ENCODE results near the gene COX11.

COX11 gene

GRCh38 chr17:54956791-54957190 lies 11.7 kb downstream of the COX11 start:
- Mint-ChIP-seq H3K4me1 (peaks cover 12% of the 10 kb centered on the region), H3K27me3 (ENCODE audit: low read depth, poor library complexity) (no peaks in the 10 kb centered on the region), H3K4me3 (no peak overlapping the region), H3K27ac (peak overlapping the region; percentile 33), H3K36me3 (ENCODE audit: low read depth) (peaks cover 73% of the 10 kb centered on the region), H3K9me3 (no peaks in the 10 kb centered on the region)
- no peak for DNase-seq
- TF ChIP-seq CTCF (IDR thresholded peaks at IDR 0.05): no peak

GRCh38 chr17:54951286-54951685 lies 17.2 kb downstream of the COX11 start:
- no peak overlapping the region for H3K27ac Mint-ChIP-seq

GRCh38 chr17:54950116-54950515 lies 18.3 kb downstream of the COX11 start:
- H3K9me3 Mint-ChIP-seq: no peaks in the 10 kb centered on the region
- no peak for DNase-seq
- no peaks in the 10 kb centered on the region for H3K4me1 Mint-ChIP-seq
- H3K36me3 Mint-ChIP-seq (ENCODE audit: low read depth): peaks cover 71% of the 10 kb centered on the region
- TF ChIP-seq CTCF (IDR thresholded peaks at IDR 0.05): no peak
- no peaks in the 10 kb centered on the region for H3K27me3 Mint-ChIP-seq (ENCODE audit: low read depth, poor library complexity)
- H3K4me3 Mint-ChIP-seq: no peak overlapping the region
- H3K27ac Mint-ChIP-seq: no peak overlapping the region

More at GRCh38 chr17:54951286-54951685, 17.2 kb downstream of the COX11 start:
- Mint-ChIP-seq H3K27me3 (ENCODE audit: low read depth, poor library complexity) (no peaks in the 10 kb centered on the region), H3K9me3 (no peaks in the 10 kb centered on the region), H3K36me3 (ENCODE audit: low read depth) (peaks cover 67% of the 10 kb centered on the region), H3K4me1 (no peaks in the 10 kb centered on the region), H3K4me3 (no peak overlapping the region)
- TF ChIP-seq CTCF (IDR thresholded peaks at IDR 0.05): no peak
- DNase-seq: no peak

- Mint-ChIP-seq H3K36me3 (ENCODE audit: low read depth) (peaks cover 66% of the 10 kb centered on the region), H3K4me3 (no peak overlapping the region), H3K9me3 (no peaks in the 10 kb centered on the region), H3K27me3 (ENCODE audit: low read depth, poor library complexity) (no peaks in the 10 kb centered on the region), H3K27ac (no peak overlapping the region), H3K4me1 (no peaks in the 10 kb centered on the region)
- DNase-seq: no peak
- no peak for TF ChIP-seq CTCF (IDR thresholded peaks at IDR 0.05)
These were observed 20.1 kb downstream of the COX11 start for GRCh38 chr17:54948380-54948779.

GRCh38 chr17:54947396-54947795 lies 21.1 kb downstream of the COX11 start:
- H3K27ac Mint-ChIP-seq: no peak overlapping the region
- no peaks in the 10 kb centered on the region for H3K27me3 Mint-ChIP-seq (ENCODE audit: low read depth, poor library complexity)
- DNase-seq: no peak
- no peaks in the 10 kb centered on the region for H3K4me1 Mint-ChIP-seq
- no peak overlapping the region for H3K4me3 Mint-ChIP-seq
- H3K36me3 Mint-ChIP-seq (ENCODE audit: low read depth): peaks cover 67% of the 10 kb centered on the region
- no peaks in the 10 kb centered on the region for H3K9me3 Mint-ChIP-seq
- TF ChIP-seq CTCF (IDR thresholded peaks at IDR 0.05): no peak

- Mint-ChIP-seq H3K27me3 (ENCODE audit: low read depth, poor library complexity) (no peaks in the 10 kb centered on the region), H3K9me3 (no peaks in the 10 kb centered on the region), H3K4me3 (no peak overlapping the region), H3K4me1 (no peaks in the 10 kb centered on the region), H3K36me3 (ENCODE audit: low read depth) (peaks cover 63% of the 10 kb centered on the region), H3K27ac (no peak overlapping the region)
- no peak for DNase-seq
- no peak for TF ChIP-seq CTCF (IDR thresholded peaks at IDR 0.05)
These were observed 22.8 kb downstream of the COX11 start for GRCh38 chr17:54945671-54946070.
